Activated CD4-positive, alpha-beta T cell treated with anti-CD3 and anti-CD28 coated beads, Interleukin-2, amount 50 U/mL, for 1 hour (primary cell): ENCODE measurements around the gene CRELD2.

Experiments used
- DNase-seq: peaks from one replicate; pipeline ENCODE4 v3.0.0-alpha.2; 2020

Gene CRELD2

DNA sequence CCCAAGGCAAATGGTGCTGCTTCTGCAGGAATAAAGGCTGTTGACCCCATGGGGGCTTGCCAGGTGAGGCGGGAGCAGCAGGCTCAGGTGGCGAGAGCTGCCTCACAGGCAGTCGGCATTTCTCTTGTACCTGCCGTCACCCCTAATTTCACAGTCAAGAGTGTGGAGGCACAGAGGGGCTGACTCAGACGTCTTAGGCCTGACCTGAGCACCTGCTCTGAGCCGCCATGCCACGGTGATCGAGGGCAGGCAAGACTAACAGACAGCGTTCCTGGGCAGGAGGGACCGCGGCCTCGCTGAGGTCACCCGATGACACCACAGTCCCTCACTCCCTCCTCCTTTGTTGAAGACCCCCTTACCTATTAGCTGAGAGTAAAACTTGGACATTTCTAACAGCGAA is 5.4 kb upstream of the CRELD2 start:
- DNase-seq: no peak

GRCh38 chr22:49913446-49913845 is 5.0 kb upstream of the CRELD2 start:
- no peak for DNase-seq

- no peak for DNase-seq
These were observed 4.2 kb upstream of the CRELD2 start for GRCh38 chr22:49914256-49914655.

GRCh38 chr22:49915610-49916009 is 2.8 kb upstream of the CRELD2 start:
- DNase-seq: no peak

DNA sequence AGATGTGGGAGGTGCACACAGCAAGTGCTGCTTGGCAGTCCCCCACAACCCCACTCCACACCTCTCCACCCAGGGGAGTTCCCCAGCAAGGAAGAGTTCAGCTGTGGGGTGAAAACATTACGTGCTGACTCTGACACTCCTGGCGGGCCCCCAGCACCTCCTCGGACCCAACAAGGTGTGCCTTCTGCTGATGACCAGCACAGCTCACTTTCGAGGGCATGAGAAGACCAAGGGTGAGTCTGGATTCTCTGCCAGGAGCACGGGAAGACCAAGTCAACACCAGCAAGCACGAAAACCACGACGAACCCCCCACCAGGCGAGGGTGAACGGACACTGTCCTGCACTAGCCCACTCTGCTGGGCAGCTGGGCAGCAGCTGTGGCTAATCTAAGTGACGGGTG is 1.6 kb upstream of the CRELD2 start:
- DNase-seq: no peak

GRCh38 chr22:49918911-49919881 is 762 bp downstream of the CRELD2 start:
- DNase-seq: no peak

DNA sequence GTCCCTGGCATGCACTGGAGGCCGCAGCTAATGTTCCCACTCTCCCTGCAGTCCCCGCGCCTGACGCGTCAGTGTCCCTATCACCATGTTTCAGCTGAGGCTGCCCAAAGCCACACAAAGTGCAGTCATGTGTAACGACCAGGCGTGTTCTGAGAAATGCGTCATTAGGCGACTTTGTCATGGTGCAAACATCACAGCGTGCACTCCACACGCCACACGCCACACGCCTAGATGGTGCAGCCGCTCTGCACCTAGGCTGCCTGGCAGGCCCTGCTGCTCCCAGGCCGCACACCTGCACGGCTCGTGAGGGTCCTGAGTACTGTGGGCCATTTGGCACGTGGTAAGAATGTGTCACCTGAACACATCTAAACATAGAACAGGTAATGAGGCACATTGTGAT is 2.4 kb downstream of the CRELD2 start:
- DNase-seq: no peak

GRCh38 chr22:49921508-49922278 is 3.3 kb downstream of the CRELD2 start:
- DNase-seq: no peak

GRCh38 chr22:49922484-49922883 is 4.0 kb downstream of the CRELD2 start:
- DNase-seq: no peak

GRCh38 chr22:49922926-49923325 is 4.5 kb downstream of the CRELD2 start:
- DNase-seq: no peak

- DNase-seq: no peak
These were observed 5.0 kb downstream of the CRELD2 start for GRCh38 chr22:49923445-49923844.

DNA sequence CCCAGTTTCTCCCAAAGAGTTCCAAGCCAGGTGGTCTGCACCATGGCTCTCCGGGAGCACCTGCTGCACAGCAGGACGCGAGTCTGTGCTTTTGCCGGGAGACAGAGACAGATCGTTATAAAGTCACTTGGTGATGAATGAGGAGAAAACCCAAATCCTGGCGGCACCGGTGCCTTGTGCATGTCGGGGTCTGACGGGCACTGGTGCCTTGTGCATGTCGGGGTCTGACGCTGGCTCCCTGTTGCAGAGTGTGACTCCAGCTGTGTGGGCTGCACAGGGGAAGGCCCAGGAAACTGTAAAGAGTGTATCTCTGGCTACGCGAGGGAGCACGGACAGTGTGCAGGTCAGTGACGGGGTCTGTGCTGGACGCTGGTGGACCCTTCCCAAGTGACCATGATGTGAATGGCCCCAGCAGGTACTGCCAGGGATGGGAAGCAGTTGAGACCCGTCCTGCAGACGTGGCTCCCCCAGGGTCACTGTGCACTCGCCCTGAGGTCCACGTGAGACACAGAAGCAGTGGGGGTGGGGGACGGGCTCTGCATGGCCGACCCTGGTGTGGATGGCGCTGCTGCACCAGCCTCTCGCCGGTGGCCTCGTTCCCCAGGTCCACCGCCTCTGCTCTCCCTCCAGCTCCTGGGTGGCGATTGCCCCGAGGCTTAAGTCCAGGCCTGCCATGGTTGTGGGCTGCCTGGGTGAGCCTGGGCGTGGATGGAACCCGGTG is 5.8 kb downstream of the CRELD2 start:
- DNase-seq: no peak

DNA sequence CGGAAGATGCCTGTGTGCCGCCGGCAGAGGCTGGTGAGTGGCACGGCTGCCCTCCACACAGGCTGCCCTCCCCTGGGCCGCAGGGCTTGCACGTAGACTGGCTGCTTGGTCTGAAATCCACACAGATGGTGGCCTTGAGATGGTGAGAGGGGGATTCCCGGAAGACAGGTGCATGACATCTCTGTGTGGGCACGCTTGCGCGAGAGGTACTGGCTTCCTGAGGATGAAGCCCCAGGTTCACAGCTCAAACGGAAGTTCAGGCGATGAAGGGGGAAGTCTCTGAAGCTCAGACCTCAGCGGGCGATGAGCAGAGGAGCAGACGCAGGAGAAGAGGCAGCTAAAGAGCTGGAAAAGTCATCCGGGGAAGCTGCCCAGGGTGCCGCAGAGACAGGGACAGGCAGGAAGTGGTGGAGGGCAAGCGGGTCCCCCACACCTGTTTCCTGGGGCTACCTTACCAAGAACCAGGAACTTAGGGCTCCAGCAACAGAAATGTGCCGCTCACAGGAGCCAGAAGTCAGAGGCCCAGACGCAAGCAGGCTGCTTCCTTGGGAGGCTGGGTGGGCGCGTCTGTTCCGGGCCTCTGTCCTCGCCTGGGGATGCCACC is 7.2 kb downstream of the CRELD2 start:
- peak; percentile 68 for DNase-seq

DNA sequence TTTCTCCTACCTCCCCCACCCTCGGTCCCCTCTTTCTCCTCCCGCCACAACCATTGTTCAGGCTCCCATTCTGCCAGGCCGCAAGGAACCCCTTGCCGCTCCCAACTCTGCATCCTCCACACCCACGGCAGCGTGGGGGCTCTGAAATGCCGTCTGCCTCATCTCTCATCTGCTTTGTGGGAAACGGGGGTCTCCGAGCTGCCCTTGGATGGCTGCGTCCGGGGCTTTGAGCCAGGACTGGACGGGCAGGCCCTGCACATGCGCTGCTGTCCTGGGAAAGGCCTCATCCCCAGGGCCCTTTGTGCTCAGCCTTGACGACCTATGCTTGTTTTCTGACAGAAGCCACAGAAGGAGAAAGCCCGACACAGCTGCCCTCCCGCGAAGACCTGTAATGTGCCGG is 8.5 kb downstream of the CRELD2 start:
- DNase-seq: no peak

GRCh38 chr22:49927483-49928184 is 9.2 kb downstream of the CRELD2 start:
- no peak for DNase-seq

GRCh38 chr22:49928185-49928495 is 9.7 kb downstream of the CRELD2 start:
- DNase-seq: no peak

DNA sequence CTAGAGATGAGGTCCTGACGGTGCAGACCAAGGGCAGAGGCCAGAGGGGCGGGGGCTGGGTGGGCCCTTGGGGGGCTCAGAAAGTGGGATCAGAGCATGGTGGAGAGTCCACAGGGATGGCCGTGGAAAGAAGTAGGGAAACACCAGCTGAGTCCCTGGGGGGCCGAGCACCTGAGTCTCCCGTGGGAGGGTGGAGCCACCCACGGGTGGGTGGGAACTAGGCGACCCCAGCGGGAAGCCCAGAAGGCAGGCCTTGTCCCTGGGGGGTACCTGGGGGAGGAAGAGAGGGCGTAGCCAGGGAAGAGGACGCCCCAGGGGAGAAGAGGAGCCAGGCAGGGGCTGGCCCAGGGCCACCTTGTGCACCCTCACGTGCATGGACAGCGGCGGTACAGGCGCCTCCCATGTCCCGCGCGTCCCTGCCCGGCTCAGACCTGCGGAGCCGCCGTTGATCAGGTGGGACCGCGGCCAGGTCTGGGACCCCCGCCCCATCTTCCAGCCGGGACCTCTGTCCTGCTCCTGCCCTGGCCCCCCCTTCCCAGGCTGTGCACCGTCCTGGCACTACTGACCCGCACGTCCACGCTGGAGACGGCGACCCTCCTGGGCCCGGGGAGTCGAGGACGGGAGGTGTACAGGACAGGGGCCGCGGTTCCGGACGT is 10.2 kb downstream of the CRELD2 start:
- DNase-seq: no peak

GRCh38 chr22:49929211-49929979 is 11.0 kb downstream of the CRELD2 start:
- peak; percentile 75 for DNase-seq

GRCh38 chr22:49929994-49930575 is 11.7 kb downstream of the CRELD2 start:
- no peak for DNase-seq

GRCh38 chr22:49930596-49931412 is 12.4 kb downstream of the CRELD2 start:
- peak; percentile 41 for DNase-seq
